Activated CD4-positive, alpha-beta memory T cell treated with anti-CD3 and anti-CD28 coated beads for 36 hours (primary cell): ENCODE measurements around the gene PEX5L. TPM values are rescaled to one million over a fixed set of nuclear protein-coding genes. Genes with fewer than 3 reads are reported as not detected.

Experiments used
- CTCF ChIA-PET: fragments of 350-600 bp; sonication (Branson Sonifier 250); formaldehyde crosslinking; loops from one replicate; lab custom pipeline; 2021; ENCODE audit warnings: antibody characterized with exemption, inconsistent platforms; lab: Charles Lee
- POLR2A ChIA-PET: fragments of 350-600 bp; sonication (Branson Sonifier 250); formaldehyde crosslinking; loops from one replicate; lab custom pipeline; 2021; ENCODE audit warnings: antibody characterized with exemption; lab: Charles Lee
- DNase-seq: peaks from one replicate; pipeline ENCODE4 v3.0.0-alpha.2; 2020
- H3K27ac Mint-ChIP-seq: one replicate; pipeline ENCODE4 v1.8.0; 2021; ENCODE audit warnings: mixed read lengths
- H3K27me3 Mint-ChIP-seq: one replicate; pipeline ENCODE4 v1.8.0; 2021; ENCODE audit warnings: mixed read lengths
- H3K36me3 Mint-ChIP-seq: one replicate; pipeline ENCODE4 v1.8.0; 2021; ENCODE audit warnings: mixed read lengths
- H3K4me1 Mint-ChIP-seq: one replicate; pipeline ENCODE4 v1.8.0; 2021; ENCODE audit warnings: low read depth, mixed read lengths
- H3K4me3 Mint-ChIP-seq: one replicate; pipeline ENCODE4 v1.8.0; 2021; ENCODE audit warnings: mild to moderate bottlenecking, mixed read lengths
- H3K9me3 Mint-ChIP-seq: one replicate; pipeline ENCODE4 v1.8.0; 2021; ENCODE audit warnings: mixed read lengths
- intact Hi-C: fragments of 100-400 bp; cut with micrococcal nuclease; formaldehyde crosslinking; loops from one replicate; pipeline ENCODE4 v1.15.1; 2023
- total RNA-seq, 2 experiments: library from RNA; stranded (reverse); gene quantifications; one replicate each; pipeline ENCODE4 v1.2.3, GENCODE V29; 2021

The PEX5L gene, protein sequence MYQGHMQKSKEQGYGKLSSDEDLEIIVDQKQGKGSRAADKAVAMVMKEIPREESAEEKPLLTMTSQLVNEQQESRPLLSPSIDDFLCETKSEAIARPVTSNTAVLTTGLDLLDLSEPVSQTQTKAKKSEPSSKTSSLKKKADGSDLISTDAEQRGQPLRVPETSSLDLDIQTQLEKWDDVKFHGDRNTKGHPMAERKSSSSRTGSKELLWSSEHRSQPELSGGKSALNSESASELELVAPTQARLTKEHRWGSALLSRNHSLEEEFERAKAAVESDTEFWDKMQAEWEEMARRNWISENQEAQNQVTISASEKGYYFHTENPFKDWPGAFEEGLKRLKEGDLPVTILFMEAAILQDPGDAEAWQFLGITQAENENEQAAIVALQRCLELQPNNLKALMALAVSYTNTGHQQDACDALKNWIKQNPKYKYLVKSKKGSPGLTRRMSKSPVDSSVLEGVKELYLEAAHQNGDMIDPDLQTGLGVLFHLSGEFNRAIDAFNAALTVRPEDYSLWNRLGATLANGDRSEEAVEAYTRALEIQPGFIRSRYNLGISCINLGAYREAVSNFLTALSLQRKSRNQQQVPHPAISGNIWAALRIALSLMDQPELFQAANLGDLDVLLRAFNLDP
- not detected for total RNA-seq

DNA sequence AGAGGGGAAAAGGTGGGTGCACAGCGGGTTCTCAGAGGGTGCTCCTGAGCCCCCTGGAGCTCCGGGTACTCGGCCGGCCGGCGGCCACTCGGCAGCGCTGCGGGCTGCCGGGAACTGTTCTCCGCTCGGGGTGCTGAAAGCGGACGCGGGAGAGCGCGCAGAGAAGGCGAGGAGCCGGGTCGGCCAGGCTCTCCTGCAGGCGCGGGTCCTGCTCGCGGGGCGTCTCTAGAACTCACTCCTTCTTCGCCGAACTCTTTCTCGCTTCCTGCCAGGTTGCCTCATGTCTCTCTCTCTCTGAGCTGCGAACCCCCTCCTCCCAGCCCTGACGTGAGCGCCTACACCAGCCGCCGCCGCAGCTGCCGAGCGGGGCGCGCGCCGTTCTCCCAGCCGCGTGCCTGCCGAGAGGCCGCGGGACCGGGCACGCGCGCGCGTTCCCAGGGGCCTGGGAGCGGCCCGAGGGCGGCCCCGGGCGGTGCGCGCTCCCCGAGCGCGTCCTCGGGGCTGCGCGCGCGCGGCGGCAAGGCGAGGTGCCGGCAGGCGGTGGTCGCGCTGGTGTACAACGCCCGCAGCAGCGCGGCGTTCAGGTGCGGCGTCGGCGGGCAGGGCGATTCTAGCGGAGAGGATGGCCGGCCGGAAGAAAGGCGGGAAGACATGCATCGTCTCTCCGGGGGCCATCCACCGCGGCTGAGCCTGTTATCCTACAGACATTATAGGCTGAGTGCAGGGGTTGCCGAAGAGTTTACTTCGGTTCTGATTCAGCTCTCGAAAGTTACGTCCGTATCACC is at the start of gene PEX5L:
TSS of gene PEX5L (minus strand) at position 267 of the 785 bp plus-strand sequence. CDS start 338 bp downstream, outside the sequence.
- H3K27ac Mint-ChIP-seq = no peak within 1 kb of the TSS
- peaks cover 12% of the 10 kb centered on the region for H3K4me1 Mint-ChIP-seq
- intact Hi-C loops = no loop called here
- peaks cover 44% of the 10 kb centered on the region for H3K27me3 Mint-ChIP-seq
- ChIA-PET CTCF (interaction anchor here (0.8 kb wide), 1 partner anchor 11 kb away, joined by 3 read pairs; no protein-coding TSS in a partner anchor), POLR2A (interaction anchor here (0.6 kb wide), 1 partner anchor 24 kb away, joined by 4 read pairs; no protein-coding TSS in a partner anchor)
- H3K4me3 Mint-ChIP-seq = peak within 1 kb of the TSS; percentile 42
- H3K9me3 Mint-ChIP-seq = no peaks in the 10 kb centered on the region
- no peaks in the 10 kb centered on the region for H3K36me3 Mint-ChIP-seq
- peak; percentile 47 for DNase-seq

DNA sequence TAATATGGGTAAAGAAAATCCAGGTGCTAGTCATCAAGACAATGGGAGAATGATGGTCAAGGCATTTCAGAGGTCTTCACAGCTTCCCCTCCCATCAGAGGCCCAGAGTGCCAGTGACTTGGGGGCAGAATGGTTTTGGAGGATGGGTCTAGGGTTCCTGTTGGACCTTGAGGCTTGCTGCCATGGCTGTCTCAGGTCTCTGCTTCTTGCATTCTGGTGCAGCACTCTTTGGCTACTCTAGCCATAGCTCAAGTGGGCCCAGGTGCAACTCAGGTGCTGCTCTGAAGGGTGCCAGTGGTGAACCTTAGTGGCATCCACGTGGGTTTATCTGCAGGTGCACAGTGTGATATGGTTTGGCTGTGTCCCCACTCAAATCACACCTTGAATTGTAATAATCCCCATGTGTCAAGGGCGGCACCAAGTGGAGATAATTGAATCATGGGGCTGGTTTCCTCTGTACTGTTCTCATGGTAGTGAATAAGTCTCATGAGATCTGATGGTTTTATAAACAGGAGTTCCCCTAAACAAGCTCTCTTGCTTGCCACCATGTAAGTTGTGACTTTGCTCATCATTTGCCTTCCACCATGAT is 48.5 kb upstream of the PEX5L start:
- no peaks in the 10 kb centered on the region for H3K27me3 Mint-ChIP-seq
- H3K4me1 Mint-ChIP-seq = no peaks in the 10 kb centered on the region
- H3K27ac Mint-ChIP-seq = no peak overlapping the region
- CTCF ChIA-PET = no interaction called here
- peaks cover 3% of the 10 kb centered on the region for H3K9me3 Mint-ChIP-seq
- no peak overlapping the region for H3K4me3 Mint-ChIP-seq
- H3K36me3 Mint-ChIP-seq = no peaks in the 10 kb centered on the region
- POLR2A ChIA-PET = no interaction called here
- intact Hi-C loops = no loop called here
- DNase-seq = no peak

DNA sequence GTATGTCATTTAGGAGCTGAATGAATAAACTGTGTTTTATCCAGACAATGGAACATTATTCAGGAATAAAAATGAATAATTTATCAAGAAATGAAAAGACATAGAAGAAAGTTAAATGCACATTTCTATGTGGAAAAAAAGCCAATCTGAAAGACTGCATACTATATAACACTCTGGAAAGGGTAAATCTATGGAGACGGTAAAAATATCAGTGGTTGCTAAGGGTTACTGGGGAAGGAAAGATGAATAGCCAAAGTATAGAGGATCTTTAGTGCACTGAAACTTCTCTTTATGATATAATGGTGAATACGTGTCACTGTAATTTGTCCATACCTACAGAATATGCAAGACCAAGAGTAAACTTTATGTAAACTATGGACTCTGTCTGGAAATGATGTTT is 46.0 kb upstream of the PEX5L start:
- no peak overlapping the region for H3K27ac Mint-ChIP-seq
- H3K27me3 Mint-ChIP-seq = no peaks in the 10 kb centered on the region
- CTCF ChIA-PET = no interaction called here
- H3K4me3 Mint-ChIP-seq = no peak overlapping the region
- POLR2A ChIA-PET = no interaction called here
- intact Hi-C loops = no loop called here
- H3K4me1 Mint-ChIP-seq = no peaks in the 10 kb centered on the region
- DNase-seq = no peak
- H3K9me3 Mint-ChIP-seq = peaks cover 3% of the 10 kb centered on the region
- no peaks in the 10 kb centered on the region for H3K36me3 Mint-ChIP-seq

DNA sequence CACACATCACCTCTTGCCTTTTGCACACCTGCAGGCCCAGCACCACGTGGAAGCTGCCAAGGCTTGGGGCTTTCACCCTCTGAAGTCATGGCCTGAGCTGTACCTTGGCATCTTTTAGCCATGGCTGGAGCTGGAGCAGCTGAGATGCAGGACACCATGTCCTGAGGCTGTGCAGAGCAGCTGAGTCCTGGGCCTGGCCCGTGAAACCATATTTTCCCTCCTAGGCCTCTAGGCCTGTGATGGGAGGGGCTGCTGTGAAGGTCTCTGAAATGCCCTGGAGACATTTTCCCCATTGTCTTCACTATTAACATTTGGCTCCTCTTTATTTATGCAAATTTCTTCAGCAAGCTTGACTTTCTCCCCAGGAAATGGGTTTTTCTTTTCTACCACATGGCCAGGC is 41.9 kb upstream of the PEX5L start:
- Mint-ChIP-seq H3K4me3 (no peak overlapping the region), H3K27ac (no peak overlapping the region), H3K9me3 (no peaks in the 10 kb centered on the region), H3K36me3 (no peaks in the 10 kb centered on the region), H3K4me1 (no peaks in the 10 kb centered on the region), H3K27me3 (no peaks in the 10 kb centered on the region)
- ChIA-PET POLR2A (no interaction called here), CTCF (no interaction called here)
- intact Hi-C loops = no loop called here
- no peak for DNase-seq

DNA sequence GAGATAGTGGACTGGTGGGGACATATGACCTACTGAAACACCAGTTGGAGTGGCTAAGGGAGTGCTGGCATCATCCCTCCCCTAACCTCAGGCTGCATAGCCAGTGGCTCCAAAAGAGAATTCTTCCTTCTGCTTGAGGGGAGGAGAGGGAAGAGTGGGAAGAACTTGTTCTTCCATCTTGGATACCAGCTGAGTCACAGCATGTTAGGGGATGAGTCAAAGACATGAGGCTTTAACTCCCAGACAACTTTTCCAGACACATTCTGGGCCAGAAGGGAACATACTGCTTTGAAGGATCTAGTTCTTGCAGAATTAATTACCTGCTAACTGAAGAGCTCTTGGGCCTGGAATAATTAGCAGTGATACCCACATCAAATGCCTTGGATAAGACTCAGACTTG is 36.8 kb upstream of the PEX5L start:
- intact Hi-C loops = no loop called here
- ChIA-PET CTCF (no interaction called here), POLR2A (no interaction called here)
- H3K27me3 Mint-ChIP-seq = no peaks in the 10 kb centered on the region
- H3K4me1 Mint-ChIP-seq = no peaks in the 10 kb centered on the region
- no peak for DNase-seq
- no peak overlapping the region for H3K27ac Mint-ChIP-seq
- no peak overlapping the region for H3K4me3 Mint-ChIP-seq
- no peaks in the 10 kb centered on the region for H3K9me3 Mint-ChIP-seq
- no peaks in the 10 kb centered on the region for H3K36me3 Mint-ChIP-seq

DNA sequence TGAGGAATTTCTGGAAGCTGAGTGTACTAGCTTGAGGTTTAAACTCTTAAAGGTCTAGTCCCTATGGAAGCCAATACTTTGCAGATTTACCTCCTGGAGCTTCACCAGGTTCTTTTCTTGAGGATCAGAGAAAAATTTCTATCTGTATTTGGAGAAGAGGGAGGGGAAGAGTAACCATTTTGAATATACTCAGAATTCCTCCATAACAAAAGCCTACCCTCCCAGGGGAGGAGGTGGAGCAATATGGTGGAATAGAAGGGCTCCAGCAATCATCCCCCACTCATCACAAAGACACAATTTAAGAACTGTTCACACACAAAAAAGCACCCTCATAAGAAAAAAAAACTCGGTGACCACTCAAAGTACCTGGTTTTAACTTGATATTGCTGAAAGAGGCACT is 36.0 kb upstream of the PEX5L start:
- no peak for DNase-seq
- H3K9me3 Mint-ChIP-seq = no peaks in the 10 kb centered on the region
- no peak overlapping the region for H3K4me3 Mint-ChIP-seq
- H3K27ac Mint-ChIP-seq = no peak overlapping the region
- intact Hi-C loops = no loop called here
- H3K36me3 Mint-ChIP-seq = no peaks in the 10 kb centered on the region
- POLR2A ChIA-PET = no interaction called here
- H3K4me1 Mint-ChIP-seq = no peaks in the 10 kb centered on the region
- CTCF ChIA-PET = no interaction called here
- H3K27me3 Mint-ChIP-seq = no peaks in the 10 kb centered on the region

GRCh38 chr3:180070925-180071324 is 34.2 kb upstream of the PEX5L start:
- H3K27ac Mint-ChIP-seq = no peak overlapping the region
- CTCF ChIA-PET = no interaction called here
- H3K27me3 Mint-ChIP-seq = no peaks in the 10 kb centered on the region
- POLR2A ChIA-PET = no interaction called here
- H3K4me3 Mint-ChIP-seq = no peak overlapping the region
- H3K9me3 Mint-ChIP-seq = no peaks in the 10 kb centered on the region
- DNase-seq = no peak
- H3K4me1 Mint-ChIP-seq = no peaks in the 10 kb centered on the region
- intact Hi-C loops = no loop called here
- H3K36me3 Mint-ChIP-seq = no peaks in the 10 kb centered on the region

DNA sequence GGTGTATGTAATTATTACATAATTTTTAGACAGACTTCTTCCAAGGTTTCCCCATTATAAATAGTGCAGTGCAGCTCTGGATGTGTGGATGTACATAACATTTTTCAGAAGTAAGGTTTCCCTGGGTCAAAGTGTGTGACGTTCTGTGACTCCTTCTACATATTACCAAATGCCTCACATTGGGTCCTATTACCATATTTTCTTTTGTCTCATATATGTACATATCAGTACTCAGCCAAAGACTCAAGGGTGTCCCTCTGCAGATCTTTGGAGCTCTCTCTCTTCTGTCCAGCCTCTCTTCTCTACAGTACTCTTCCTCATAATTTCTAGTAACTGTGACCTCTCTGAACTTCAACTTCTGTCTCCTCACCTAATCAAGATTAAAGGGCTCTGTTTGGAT is 31.3 kb upstream of the PEX5L start:
- H3K4me1 Mint-ChIP-seq = no peaks in the 10 kb centered on the region
- H3K4me3 Mint-ChIP-seq = no peak overlapping the region
- CTCF ChIA-PET = no interaction called here
- no peak for DNase-seq
- H3K9me3 Mint-ChIP-seq = no peaks in the 10 kb centered on the region
- H3K27me3 Mint-ChIP-seq = no peaks in the 10 kb centered on the region
- H3K36me3 Mint-ChIP-seq = no peaks in the 10 kb centered on the region
- POLR2A ChIA-PET = no interaction called here
- intact Hi-C loops = no loop called here
- no peak overlapping the region for H3K27ac Mint-ChIP-seq

- Mint-ChIP-seq H3K4me3 (no peak overlapping the region), H3K27me3 (no peaks in the 10 kb centered on the region), H3K36me3 (no peaks in the 10 kb centered on the region), H3K27ac (no peak overlapping the region), H3K4me1 (no peaks in the 10 kb centered on the region), H3K9me3 (no peaks in the 10 kb centered on the region)
- intact Hi-C loops = no loop called here
- CTCF ChIA-PET = no interaction called here
- DNase-seq = no peak
- POLR2A ChIA-PET = no interaction called here
Observed at GRCh38 chr3:180066598-180066997, 29.9 kb upstream of the PEX5L start.

GRCh38 chr3:180063783-180064182 is 27.0 kb upstream of the PEX5L start:
- Mint-ChIP-seq H3K36me3 (no peaks in the 10 kb centered on the region), H3K27me3 (no peaks in the 10 kb centered on the region), H3K4me1 (no peaks in the 10 kb centered on the region), H3K9me3 (no peaks in the 10 kb centered on the region), H3K27ac (no peak overlapping the region), H3K4me3 (no peak overlapping the region)
- intact Hi-C loops = no loop called here
- ChIA-PET POLR2A (no interaction called here), CTCF (no interaction called here)
- DNase-seq = no peak

DNA sequence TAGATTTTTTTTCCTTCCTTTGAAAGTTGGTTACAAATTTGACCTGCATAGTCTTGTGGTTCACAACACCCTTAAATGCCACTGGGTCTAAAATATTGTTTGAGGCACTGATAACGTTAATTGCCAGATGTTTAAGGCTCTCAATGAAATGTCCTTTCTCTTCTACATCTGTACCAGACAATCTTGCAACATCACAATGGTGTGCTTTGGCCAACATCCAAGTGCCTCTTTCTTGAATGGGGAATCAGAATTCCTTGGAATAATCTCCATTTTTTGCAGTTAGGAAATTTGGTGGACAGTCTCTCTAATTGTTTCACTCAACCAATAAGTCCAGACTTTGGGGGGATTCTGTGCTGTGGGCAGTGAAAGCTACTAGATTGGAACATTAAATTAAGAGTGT is 26.0 kb upstream of the PEX5L start:
- intact Hi-C loops = no loop called here
- no peaks in the 10 kb centered on the region for H3K9me3 Mint-ChIP-seq
- H3K4me3 Mint-ChIP-seq = no peak overlapping the region
- POLR2A ChIA-PET = no interaction called here
- DNase-seq = no peak
- H3K36me3 Mint-ChIP-seq = no peaks in the 10 kb centered on the region
- CTCF ChIA-PET = no interaction called here
- no peak overlapping the region for H3K27ac Mint-ChIP-seq
- no peaks in the 10 kb centered on the region for H3K4me1 Mint-ChIP-seq
- no peaks in the 10 kb centered on the region for H3K27me3 Mint-ChIP-seq

GRCh38 chr3:180059356-180059755 is 22.6 kb upstream of the PEX5L start:
- Mint-ChIP-seq H3K9me3 (no peaks in the 10 kb centered on the region), H3K4me1 (no peaks in the 10 kb centered on the region), H3K4me3 (no peak overlapping the region), H3K27ac (no peak overlapping the region), H3K36me3 (no peaks in the 10 kb centered on the region), H3K27me3 (no peaks in the 10 kb centered on the region)
- no peak for DNase-seq
- POLR2A ChIA-PET = no interaction called here
- CTCF ChIA-PET = no interaction called here
- intact Hi-C loops = no loop called here
